GM21515 (cell line): ENCODE measurements around the gene ULK4.

ENCODE experiments used
- ATAC-seq: cut with Tn5 transposase; IDR thresholded peaks from one replicate; pipeline ENCODE4 v1.9.1; 2021; ENCODE audit not compliant: unreplicated experiment

ULK4 gene

GRCh38 chr3:41241161-41241560 is 720.7 kb downstream of the ULK4 start:
- ATAC-seq, result no peak

- ATAC-seq, result no peak
Measured at GRCh38 chr3:41239587-41239986, 722.3 kb downstream of the ULK4 start.

- no peak for ATAC-seq
Measured at GRCh38 chr3:41237907-41238306, 724.0 kb downstream of the ULK4 start.

GRCh38 chr3:41236228-41236627 is 725.7 kb downstream of the ULK4 start:
- no peak for ATAC-seq

GRCh38 chr3:41234823-41235721 is 726.8 kb downstream of the ULK4 start:
- no peak for ATAC-seq

- ATAC-seq, result no peak
Measured at GRCh38 chr3:41224120-41224806, 737.6 kb downstream of the ULK4 start.

- no peak for ATAC-seq
Measured at GRCh38 chr3:41223691-41224090, 738.2 kb downstream of the ULK4 start.

- no peak for ATAC-seq
Measured at GRCh38 chr3:41223078-41223477, 738.8 kb downstream of the ULK4 start.

GRCh38 chr3:41222501-41222900 is 739.4 kb downstream of the ULK4 start:
- ATAC-seq, result no peak

- ATAC-seq, result no peak
Measured at GRCh38 chr3:41222012-41222411, 739.9 kb downstream of the ULK4 start.

GRCh38 chr3:41220906-41221677 is 740.8 kb downstream of the ULK4 start:
- ATAC-seq, result no peak

GRCh38 chr3:41219424-41219823 is 742.5 kb downstream of the ULK4 start:
- ATAC-seq, result no peak

GRCh38 chr3:41216993-41217392 is 744.9 kb downstream of the ULK4 start:
- ATAC-seq, result no peak

- no peak for ATAC-seq
Measured at GRCh38 chr3:41216422-41216821, 745.5 kb downstream of the ULK4 start.

GRCh38 chr3:41213588-41213987 is 748.3 kb downstream of the ULK4 start:
- no peak for ATAC-seq

- ATAC-seq, result no peak
Measured at GRCh38 chr3:41212088-41212487, 749.8 kb downstream of the ULK4 start.

GRCh38 chr3:41210966-41211365 is 750.9 kb downstream of the ULK4 start:
- ATAC-seq, result no peak

GRCh38 chr3:41209646-41210045 is 752.3 kb downstream of the ULK4 start:
- no peak for ATAC-seq

- ATAC-seq, result no peak
Measured at GRCh38 chr3:41208507-41209220, 753.2 kb downstream of the ULK4 start.

GRCh38 chr3:41207355-41207754 is 754.5 kb downstream of the ULK4 start:
- no peak for ATAC-seq

GRCh38 chr3:41205591-41205990 is 756.3 kb downstream of the ULK4 start:
- no peak for ATAC-seq
